Activated T-cell treated with anti-CD3 and anti-CD28 coated beads for 24 hours (primary cell): ENCODE measurements around the gene RCAN2.
"Not testable (repeated sequence)": the region's sequence is repeated elsewhere in the genome, so short reads cannot be mapped to it uniquely, and the experiment has no call there.

ENCODE experiments used
- DNase-seq: peaks from one replicate; pipeline ENCODE4 v3.0.0-alpha.2; 2020; ENCODE audit warnings: low read depth

Gene RCAN2

GRCh38 chr6:46387728-46388127 lies 103.5 kb downstream of the RCAN2 start:
- not testable (repeated sequence) for DNase-seq

GRCh38 chr6:46381579-46381978 lies 109.7 kb downstream of the RCAN2 start:
- DNase-seq = no peak

- no peak for DNase-seq
These were observed 110.2 kb downstream of the RCAN2 start for GRCh38 chr6:46381057-46381456.

GRCh38 chr6:46380152-46380807 lies 111.0 kb downstream of the RCAN2 start:
- no peak for DNase-seq

GRCh38 chr6:46378882-46379416 lies 112.3 kb downstream of the RCAN2 start:
- DNase-seq = no peak

- DNase-seq = no peak
These were observed 112.9 kb downstream of the RCAN2 start for GRCh38 chr6:46378161-46378881.

- DNase-seq = no peak
These were observed 114.0 kb downstream of the RCAN2 start for GRCh38 chr6:46377209-46377608.

- DNase-seq = no peak
These were observed 114.6 kb downstream of the RCAN2 start for GRCh38 chr6:46376562-46377061.

GRCh38 chr6:46370622-46371021 lies 120.6 kb downstream of the RCAN2 start:
- no peak for DNase-seq

GRCh38 chr6:46368169-46368536 lies 123.1 kb downstream of the RCAN2 start:
- no peak for DNase-seq

- DNase-seq = no peak
These were observed 123.7 kb downstream of the RCAN2 start for GRCh38 chr6:46367354-46368168.

- no peak for DNase-seq
These were observed 124.9 kb downstream of the RCAN2 start for GRCh38 chr6:46366190-46366900.

GRCh38 chr6:46357591-46357990 lies 133.7 kb downstream of the RCAN2 start:
- DNase-seq = no peak

- DNase-seq = no peak
These were observed 134.7 kb downstream of the RCAN2 start for GRCh38 chr6:46356543-46356942.

GRCh38 chr6:46353528-46353927 lies 137.7 kb downstream of the RCAN2 start:
- no peak for DNase-seq

- no peak for DNase-seq
These were observed 138.5 kb downstream of the RCAN2 start for GRCh38 chr6:46352541-46353268.

GRCh38 chr6:46350714-46351113 lies 140.5 kb downstream of the RCAN2 start:
- no peak for DNase-seq

- DNase-seq = no peak
These were observed 143.6 kb downstream of the RCAN2 start for GRCh38 chr6:46347669-46348068.

GRCh38 chr6:46340246-46340645 lies 151.0 kb downstream of the RCAN2 start:
- DNase-seq = no peak

GRCh38 chr6:46338131-46338530 lies 153.1 kb downstream of the RCAN2 start:
- DNase-seq = no peak

GRCh38 chr6:46334442-46334841 lies 156.8 kb downstream of the RCAN2 start:
- no peak for DNase-seq
